ENCODE results near the gene BRD9.

The BRD9 gene

DNA sequence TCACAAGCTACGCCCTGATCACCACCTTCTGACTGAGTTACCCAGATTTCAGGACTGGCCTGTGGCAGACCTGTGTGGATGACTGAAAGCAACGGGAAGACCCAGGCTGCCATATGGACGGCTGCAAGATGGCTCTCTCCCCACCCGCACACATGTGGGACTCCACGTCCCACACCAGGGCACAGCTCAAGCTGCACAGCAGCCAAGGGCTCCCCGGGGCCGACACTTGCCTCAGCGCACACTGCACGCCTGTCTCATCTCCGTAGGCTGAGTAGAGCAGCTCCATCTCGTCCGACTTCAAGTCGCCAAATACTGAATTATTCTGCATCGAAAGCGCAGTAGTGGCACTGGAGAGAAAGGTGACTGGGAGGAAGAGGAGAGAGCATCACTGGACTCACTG lies 14.5 kb downstream of the BRD9 start:
- DNase-seq: no peak

DNA sequence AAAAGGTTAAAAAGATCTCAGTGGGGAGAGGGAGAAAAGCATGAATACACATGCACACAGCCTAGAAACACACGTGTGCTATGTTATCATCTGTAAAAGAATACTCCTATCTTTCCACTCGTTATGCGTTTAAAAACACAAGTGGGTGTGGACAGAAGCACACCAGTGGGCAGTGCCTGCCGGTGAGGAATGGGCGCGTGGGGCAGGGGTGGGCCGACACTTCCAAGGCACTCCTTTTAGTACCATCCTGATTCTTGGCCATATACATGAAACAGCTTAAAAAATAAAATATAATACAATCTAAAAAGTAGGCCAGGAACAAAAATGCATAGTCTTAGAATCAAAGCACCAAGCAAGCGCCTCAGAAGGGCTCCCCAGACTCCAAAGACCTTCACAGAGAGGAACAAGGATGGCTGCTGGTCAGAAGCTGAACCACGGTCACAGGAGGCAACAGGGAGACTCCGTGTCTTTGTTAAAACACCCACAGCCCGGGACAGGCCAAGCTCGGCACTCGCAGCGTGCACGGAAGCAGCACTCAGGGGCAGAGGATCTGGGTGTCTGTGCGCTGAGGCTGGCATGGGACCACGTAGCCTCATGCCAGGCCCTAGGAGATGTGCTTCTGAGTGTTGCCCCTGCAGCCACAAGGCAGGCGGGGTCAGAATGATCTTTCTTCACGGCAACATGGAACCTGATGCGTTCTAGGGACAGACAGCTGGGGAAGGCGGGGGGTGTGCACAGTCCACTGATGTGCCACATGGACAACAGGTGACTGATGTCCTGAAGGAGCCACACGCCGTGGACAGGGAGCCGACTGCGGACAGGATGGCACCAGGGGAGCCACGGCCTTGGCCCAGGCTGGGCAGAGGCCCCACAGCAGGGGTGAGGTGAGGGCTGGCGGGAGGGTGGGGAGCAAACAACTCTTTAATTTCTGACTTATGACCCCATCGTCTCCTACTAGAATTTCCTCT lies 15.9 kb downstream of the BRD9 start:
- no peak for DNase-seq

DNA sequence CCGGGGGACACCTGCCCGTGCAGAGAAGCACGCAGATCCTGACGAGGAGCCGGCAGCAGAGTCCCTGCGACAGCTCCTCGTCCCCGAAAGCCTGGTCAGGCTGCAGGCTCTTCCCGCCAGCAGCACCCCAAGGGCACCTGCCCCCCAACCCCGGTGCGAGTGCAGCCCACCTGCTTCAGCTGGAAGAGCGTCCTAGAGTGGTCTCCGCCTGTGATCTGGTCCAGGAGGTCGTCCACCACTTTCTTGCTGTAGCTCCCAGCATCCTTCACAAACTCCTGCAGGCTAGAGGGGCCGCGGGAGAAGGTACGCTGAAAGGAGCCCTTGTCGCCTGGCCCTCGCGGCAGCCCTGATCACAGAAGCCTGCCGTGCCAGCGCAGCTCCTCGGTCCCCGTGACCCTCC lies 16.7 kb downstream of the BRD9 start:
- DNase-seq: no peak

DNA sequence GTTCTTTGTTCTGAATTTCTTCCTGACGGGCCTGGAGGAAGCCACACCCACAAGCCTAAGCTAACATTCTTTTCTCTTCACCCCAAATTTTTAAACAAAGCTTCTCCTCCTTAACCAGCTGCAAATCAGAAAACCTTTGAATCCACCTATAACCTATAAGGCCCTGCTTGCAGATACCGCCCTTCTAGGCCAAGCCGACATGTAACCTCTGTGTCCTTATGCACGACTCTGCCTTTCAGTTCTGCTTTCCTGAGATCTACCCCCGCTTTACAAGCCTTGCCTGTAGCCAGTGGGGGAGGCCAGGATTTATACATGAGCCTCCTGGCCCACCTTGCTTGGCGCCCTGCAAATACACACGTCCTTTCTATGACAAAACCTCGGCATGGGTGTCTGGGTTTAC lies 19.3 kb downstream of the BRD9 start:
- no peak for DNase-seq

DNA sequence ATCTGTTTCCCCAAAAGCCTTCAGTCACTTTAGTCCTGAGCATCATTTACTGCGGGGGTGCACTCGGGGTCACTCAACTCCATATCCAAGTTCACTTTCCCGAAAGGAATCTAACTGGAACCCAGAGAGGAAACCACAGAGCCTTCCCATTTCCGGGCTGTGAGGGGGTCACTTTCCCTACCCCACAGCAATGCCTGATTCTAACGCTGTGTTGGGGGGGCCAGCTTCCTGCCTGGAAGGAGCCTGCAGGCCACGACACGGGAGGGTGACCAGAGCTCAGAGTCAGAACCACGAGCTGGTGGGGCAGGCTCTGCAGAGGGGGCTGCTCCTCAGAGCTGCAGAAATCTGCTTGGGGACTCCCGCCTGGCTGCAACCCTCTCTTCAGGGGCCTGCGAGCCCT lies 20.3 kb downstream of the BRD9 start:
- DNase-seq: no peak

DNA sequence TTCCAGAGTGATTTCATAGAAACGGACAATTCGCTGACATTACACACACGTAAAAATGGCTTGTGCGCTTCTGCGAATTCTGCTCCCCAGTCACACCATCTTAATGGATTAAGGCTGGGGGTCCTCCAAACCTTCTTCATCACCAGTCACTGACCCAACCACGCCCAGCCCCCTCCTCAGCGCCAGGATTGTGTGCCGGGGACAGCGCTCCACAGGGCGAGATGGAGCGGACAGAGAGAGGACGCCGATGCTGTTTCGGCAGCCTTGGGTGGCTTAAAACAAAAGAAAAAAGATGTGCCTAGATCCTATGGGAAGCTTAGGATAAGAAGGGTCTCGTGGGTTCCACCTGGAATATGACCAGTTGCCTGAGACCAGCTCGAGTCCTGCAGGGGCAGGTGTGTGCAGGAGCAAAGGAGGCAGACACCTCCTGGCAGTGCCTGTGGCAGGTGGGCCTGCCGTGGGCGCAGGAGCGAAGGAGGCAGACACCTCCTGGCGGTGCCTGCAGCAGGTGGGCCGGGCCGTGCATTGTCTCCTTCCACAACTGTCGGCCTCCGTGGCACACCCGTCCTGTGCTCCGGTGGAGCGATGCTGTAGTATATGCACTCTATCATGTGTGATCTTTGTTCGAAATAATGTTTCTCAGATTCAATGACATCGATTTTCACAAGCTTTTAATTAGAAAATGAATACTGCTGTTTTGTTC lies 20.9 kb downstream of the BRD9 start:
- DNase-seq: no peak

DNA sequence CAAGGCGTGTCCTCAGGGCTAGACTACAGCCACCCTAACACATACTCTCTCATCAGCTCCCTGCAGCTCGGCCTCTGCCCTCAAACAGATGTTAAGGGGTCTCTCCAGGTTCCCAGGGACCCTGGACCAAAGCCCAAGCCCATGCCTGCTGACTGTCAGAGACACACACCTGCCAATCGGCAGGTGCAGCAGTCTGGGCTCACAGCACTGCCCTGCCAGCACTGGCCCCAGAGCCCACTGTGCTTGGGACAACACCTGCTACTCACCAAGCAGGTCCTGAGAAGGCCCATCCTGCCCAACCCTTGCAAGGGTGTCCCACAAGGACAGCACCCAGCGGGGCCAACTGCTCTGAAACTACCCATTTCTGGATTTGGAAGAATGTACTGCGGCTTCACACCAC lies 21.6 kb downstream of the BRD9 start:
- no peak for DNase-seq

DNA sequence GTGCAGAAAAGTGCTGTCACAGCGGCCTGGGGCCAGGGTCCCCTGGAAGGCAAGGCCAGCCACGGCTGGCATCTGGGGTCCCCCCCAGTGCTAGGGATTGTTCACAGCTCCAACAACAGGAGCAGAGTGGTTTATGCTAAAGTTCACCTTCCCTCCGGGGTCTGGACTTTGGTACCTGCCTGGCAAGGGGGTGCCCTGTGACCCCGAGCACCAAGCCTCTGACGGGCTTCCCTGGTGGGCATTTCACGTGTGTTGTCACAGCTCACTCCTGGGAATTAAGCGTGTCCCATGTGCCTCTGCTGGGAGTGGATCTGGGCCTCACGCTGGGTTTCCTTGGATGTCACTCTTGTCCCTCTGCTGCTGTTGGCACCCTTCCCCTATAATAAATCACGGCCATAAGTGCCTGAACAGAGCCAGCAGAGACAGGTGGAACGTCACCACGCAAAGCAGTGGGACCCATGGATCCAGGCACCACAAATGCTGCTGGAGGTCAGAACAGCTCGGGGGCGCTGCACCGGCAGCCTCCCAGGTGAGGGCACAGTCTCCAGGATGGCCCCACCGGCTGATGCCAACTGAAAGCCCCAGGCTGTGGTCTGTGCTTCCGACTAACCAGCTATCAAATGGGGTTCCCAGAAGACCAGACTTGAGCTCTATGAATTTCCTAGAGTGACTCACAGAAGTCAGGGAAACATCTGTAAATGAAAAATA lies 24.0 kb downstream of the BRD9 start:
- DNase-seq: no peak

DNA sequence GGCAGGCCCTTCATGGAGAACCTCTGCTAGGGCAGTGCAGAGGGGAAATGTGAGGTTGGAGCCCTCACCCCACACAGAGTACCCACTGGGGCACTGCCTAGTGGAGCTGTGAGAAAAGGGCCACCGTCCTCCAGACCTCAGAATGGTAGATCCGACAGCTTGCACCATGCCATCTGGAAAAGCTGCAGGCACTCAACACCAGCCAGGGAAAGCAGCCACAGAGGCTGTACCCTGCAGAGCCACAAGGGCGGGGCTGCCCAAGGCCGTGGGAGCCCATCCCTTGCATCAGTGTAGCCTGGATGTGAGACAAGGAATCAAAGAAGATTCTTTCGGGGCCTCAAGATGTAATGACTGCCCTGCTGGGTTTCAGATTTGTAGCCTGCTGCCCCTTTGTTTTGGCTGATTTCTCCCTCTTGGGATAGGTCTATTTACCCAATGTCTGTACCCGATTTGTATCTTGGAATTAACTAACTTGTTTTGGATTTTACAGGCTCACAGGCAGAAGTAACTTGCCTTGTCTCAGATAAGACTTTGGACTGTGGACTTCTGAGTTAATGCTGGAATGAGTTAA lies 25.2 kb downstream of the BRD9 start:
- no peak for DNase-seq

DNA sequence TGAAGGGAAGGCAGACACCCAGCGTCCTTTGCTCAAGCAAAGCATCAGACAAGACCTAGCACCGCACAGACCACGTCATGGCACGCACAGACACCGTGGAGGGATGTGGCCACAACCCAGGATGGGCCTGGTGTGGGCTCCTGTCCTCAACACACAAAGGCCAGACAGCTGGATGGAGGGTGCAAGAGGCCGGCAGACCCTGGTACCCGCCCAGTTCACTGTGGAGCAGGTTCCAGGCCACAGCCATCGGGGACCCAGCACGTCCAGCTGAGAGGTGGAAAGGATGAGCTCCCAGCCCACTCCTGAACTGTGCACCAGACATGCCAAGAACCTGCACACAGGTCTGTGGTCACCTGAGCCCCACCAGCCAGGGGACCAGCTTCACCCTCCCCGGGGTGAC lies 26.8 kb downstream of the BRD9 start:
- no peak for DNase-seq

DNA sequence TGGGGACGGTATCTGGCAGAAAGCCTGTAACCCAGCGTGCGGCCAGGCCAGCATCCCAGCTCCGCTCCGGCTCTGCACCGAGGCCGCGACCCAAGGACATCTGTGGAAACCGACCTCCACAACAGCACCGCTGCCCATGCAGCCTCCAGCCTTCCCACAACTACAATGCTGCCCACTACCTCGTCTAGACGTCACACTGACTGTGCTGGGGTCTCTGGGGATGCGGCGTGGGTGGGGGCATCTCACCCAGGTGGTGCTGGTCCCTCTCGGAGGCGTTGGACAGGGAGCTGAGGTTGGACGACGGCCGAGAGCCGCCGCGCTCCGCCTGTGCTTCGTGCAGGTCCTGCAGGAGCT lies 27.5 kb downstream of the BRD9 start:
- DNase-seq: no peak

DNA sequence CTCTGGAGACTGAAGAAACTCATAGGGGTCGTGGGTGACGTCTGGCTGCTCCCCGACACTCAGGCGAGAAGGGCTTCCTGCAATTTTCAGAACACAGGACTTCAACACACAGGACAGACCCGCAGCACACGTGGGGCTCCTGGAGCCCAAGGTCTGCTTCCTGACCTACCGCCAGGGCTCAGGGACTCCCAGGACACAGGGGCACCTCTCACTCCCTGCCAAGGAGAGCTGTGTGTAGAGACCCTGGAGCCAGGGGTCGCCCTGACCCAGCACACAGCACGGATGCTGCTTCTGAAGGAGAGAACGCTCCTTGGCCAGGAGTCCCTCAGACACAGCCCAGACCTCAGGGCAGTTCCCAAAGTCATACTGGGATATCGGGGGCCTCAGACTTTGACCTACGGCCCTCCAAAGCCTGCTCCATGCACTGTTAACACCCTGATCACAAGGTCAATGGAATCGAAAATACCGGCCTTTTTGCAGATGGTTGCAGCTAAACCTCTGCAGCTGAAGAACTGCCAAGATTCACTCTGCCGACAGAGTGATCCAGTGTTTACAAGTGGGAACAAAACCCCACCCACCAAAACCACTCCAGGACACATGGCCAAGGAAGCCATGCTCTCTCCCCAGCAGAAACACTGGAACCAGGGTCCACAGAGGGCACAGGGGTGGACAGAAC lies 28.0 kb downstream of the BRD9 start:
- no peak for DNase-seq

DNA sequence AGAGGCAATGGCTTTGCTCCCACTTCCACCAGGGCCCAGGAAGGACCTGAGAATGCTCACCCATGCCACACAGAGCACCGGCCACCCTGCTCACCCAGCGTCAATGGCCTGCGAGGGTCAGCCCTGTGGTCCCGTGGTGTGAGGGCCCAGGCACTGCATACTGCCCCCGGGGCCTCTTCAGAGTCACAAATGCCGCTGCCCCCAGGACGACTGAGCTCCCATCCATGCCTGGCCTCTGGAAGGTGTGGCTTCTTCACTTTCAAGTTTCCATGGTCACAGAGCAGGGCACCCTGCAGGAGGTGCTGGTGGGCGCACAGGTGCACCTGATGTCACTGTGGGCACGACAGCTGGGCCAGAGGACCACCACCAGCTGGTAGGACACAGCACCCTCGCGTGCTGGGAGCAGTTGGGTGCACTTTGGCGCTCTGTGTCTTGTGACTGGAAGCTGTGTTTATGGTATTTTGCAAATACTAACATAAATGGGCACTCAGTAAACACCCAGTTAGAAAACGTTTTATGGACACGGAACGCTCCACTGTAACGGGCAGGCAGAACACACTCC lies 29.3 kb downstream of the BRD9 start:
- no peak for DNase-seq

DNA sequence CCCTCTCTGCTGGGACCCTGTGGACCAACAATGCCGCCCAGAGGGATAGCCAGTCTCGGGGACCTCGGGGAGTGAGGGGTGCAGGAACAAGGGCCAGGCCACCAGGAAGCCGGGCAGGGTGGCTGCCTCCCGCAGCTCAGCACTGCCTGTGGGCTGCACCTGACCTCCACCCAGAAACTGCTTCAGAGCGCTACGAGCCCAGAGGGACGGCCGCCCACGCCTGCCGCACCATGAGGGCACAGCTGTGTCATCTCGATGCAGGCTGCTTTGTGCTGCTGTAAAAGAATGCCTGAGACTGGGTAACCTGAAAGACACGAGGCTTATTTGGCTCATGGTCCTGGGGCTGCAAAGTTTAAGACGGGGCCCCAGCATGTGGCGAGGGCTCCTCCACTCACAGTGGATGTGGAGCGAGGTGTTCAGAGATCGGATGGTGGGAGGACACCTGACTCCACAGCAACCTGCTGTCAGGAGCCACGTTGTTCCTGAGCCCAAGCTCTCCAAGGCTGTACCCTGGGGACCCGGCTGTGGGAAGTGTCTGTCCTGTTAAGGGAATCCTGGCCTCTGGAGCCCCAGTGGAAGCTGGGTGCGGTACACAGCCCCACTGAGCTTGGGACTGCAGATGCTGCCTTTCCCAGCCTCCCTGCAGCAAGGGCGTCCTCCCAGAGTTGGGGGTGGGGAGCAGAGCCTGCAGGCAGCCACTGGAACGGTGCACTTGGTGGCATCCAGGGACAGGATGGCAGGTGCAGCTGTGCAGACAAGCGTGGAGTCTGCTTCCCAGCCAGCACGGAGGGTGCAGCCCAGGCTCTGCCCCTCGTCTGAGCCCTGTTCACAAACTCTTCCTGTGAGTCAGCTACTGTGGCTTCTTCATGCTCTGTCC lies 30.0 kb downstream of the BRD9 start:
- no peak for DNase-seq

DNA sequence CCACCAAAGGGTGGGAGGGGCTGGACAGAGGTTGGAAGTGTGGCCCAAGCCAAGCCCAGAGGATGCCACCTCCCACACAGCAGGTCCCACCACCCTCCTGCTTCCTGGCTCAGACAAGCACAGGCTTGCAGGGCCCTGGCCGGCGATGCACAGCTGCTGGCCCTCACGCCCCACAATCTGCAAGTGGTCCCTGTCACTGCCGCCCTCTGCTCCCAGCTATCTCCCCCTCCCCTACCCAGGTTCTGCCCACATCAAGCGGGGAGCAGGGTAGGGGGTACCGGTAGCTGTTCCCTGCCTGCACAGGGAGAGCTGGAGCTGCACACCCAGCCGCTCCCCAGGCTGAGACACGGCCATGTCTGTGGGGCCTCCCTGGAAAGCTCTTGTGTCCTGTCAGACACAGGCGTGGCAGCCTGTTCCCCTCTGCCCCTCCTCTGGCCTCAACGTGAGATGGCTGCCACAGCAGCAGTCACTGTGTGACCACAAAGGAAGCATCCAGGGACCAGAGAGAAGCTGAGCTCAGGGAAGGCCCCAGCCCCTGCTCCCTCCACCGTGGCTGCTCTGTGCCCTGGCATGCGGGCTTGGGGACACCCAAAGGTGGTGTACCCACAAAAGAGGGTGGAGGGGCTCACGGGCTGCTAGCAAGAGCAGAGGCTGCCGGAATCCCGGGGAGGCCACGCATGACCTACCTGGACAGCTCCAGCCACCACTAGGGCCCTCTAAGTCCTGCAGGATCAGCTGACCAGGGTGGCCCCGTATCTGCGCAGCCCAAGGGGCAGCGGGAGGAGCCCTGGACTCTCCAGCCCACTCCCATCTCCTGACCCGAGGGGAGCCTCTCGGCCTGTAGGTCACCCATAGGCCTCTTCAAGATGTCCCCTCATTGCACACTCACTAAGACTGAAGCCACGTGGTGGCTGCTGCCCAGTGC lies 30.9 kb downstream of the BRD9 start:
- DNase-seq: no peak

DNA sequence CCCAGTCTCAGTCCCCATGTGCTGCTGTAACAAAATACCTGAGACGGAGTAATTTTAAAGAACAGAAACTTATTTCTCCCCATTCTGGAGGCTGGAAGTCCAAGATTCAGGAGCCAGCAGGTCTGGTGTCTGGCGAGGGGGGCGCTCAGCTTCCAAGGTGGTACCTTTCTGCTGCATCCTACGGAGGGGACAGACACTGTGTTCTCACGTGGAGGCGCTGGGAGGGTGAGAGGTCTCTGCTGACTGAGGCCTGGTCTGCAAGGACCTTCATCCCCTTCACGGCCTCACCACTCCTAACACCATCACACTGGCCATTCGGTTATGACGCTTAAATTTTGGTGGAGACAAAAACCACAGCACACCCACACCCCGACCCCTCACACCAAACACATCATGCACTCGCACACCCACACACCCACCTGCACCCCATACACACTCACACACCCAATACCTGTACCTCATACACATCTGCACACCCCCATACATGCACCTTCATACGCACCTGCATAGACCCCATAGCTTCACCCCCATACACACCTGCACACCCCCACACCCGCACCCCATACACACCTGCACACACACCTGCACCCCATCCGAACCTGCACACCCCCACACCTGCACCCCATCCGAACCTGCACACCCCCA lies 32.0 kb downstream of the BRD9 start:
- no peak for DNase-seq

DNA sequence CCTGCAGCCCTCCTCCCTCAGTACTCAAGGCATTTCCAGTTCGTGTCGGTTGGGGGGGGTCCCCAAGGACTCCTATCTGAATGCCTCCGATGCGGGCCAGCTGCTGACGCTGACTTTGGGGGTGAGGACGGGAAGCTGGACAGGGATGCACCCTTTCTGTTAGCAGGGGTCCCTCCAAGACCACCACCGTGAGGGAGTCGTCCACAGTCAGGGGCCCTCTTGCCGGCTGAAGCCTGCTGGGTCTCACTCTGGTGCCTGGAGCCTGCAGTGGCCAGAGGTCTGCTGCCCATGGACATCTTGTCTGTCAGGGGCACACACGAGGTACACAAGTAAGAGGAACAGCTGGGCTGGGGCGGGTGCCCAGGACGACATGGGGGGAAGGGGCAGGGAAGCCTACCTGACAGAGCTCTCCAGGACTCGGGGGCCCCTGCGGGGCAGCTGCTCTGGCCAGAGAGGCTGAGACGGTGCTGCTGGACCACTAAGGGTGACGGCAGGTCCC lies 32.8 kb downstream of the BRD9 start:
- DNase-seq: no peak

DNA sequence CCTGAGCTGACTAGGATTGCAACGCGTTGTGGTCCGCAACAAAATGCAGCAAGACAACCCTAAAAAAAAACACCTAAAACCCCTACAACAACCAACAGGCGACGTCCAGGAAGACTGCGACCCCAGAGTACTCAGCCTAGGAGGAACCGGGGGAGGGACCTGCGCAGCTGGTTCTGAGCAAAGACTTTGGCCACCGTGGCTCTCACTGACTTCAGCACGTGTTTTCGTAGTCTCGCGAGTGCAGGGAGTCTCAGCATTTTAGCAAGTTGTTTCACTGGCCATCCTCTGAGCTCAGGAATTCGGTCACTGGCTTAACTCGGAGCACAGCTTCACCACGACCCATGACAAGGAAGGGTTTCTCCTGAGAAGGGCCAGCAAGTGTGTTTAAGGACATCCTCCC lies 33.2 kb downstream of the BRD9 start:
- DNase-seq: no peak

DNA sequence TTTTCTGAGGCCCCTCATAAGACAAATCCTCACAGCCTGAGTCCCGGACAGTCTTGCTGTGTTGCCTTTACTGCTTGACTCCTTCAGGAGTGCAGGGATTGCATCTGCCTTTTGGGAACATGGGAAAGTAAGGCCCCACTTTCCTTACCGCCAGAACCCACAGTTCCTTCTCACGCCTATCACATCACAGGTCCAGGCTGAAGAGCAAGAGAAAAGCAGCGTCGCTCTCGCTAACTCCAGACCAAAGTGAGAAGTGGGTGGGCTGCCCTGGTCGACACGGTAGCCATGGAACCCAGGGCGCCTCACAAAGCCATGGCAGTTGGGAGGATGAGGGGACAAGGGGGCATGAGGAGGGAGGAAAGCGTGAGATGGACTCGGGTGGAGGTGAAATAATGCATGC lies 33.9 kb downstream of the BRD9 start:
- no peak for DNase-seq

Measured in activated CD4-positive, alpha-beta T cell treated with anti-CD3 and anti-CD28 coated beads, Interleukin-2, amount 50 U/mL, for 16 hours (primary cell).